Brain microvascular endothelial cell (primary cell): ENCODE measurements around the gene AGMAT.

Experiments used
- DNase-seq: peaks from one replicate; pipeline ENCODE4 v3.0.0-alpha.2; 2020
- H3K27ac ChIP-seq: fragments of 250-450 bp; sonication (Bioruptor Pico); 2 replicates; pipeline ENCODE4 v1.5.1; 2020; ENCODE audit warnings: mild to moderate bottlenecking, moderate library complexity
- H3K27me3 ChIP-seq: fragments of 250-450 bp; sonication (Bioruptor Pico); replicated peaks from 2 replicates; pipeline ENCODE4 v1.5.1; 2020; ENCODE audit warnings: mild to moderate bottlenecking
- H3K36me3 ChIP-seq: fragments of 250-450 bp; sonication (Bioruptor Pico); replicated peaks from 2 replicates; pipeline ENCODE4 v1.5.1; 2020; ENCODE audit warnings: mild to moderate bottlenecking
- H3K4me3 ChIP-seq: 2 replicates; pipeline ENCODE4 v1.5.1; 2011; ENCODE audit warnings: low read depth, mild to moderate bottlenecking, control low read depth, low read length, moderate library complexity
- in situ Hi-C: cut with HindIII; loops from 2 replicates; pipeline ENCODE4 v1.10.0; 2017; ENCODE audit warnings: low sequenced_read_pairs, low pct_ligation_motif_present
- TF ChIP-seq, protein P1 (sequence below): IDR thresholded peaks from 2 replicates; pipeline ENCODE4 v1.5.1; 2011; ENCODE audit warnings: low read depth, mild to moderate bottlenecking, moderate library complexity, low read length, control low read depth, inconsistent platforms; ENCODE audit errors: missing control alignments

Gene AGMAT

GRCh38 chr1:15525050-15526020, 59.5 kb downstream of the AGMAT start:
- in situ Hi-C loops: no loop called here
- H3K27me3 ChIP-seq: no peaks in the 10 kb centered on the region
- peak overlapping the region; percentile 74 for H3K4me3 ChIP-seq
- no peak for DNase-seq
- no peaks in the 10 kb centered on the region for H3K36me3 ChIP-seq
- TF ChIP-seq, protein P1, sequence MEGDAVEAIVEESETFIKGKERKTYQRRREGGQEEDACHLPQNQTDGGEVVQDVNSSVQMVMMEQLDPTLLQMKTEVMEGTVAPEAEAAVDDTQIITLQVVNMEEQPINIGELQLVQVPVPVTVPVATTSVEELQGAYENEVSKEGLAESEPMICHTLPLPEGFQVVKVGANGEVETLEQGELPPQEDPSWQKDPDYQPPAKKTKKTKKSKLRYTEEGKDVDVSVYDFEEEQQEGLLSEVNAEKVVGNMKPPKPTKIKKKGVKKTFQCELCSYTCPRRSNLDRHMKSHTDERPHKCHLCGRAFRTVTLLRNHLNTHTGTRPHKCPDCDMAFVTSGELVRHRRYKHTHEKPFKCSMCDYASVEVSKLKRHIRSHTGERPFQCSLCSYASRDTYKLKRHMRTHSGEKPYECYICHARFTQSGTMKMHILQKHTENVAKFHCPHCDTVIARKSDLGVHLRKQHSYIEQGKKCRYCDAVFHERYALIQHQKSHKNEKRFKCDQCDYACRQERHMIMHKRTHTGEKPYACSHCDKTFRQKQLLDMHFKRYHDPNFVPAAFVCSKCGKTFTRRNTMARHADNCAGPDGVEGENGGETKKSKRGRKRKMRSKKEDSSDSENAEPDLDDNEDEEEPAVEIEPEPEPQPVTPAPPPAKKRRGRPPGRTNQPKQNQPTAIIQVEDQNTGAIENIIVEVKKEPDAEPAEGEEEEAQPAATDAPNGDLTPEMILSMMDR: no peak
- H3K27ac ChIP-seq: peak overlapping the region; percentile 87

DNA sequence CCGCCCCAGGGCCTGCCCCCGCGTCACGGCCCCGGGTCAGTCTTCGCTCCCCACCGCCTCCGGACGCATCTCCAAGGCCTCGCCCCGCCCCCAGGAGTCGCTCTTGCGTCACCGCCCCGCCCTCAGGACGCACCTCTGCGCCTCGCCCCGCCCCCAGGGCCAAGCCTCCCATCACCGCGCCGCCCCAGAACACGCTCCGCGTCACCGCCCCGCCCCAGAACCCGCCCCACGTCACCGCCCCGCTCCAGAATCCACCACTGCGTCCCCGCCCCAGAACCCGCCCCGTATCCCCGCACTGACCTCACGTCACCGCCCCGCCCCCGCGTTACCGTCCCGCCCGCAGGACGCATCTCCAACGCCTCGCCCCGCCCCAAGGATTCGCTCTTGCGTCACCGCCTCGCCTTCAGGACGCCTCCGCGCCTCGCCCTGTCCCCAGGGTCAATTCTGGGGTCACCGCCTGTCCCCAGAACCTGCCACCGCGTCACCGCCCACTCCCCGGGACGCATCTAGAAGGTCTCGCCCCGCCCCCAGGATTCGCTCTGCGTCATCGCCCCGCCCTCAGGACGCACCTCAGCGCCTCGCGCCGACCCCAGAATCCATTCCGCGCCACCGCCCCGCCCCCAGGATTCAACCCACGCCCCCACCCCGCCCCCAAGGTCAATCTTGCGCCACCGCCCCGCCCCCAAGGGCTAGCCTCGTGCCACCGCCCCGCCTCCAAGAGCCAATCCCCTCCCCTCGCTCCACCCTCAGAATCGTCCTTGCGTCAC, 60.4 kb downstream of the AGMAT start:
- peak; percentile 97 for DNase-seq
- H3K27ac ChIP-seq: peak overlapping the region; percentile 98
- TF ChIP-seq, protein P1: no peak
- no peaks in the 10 kb centered on the region for H3K27me3 ChIP-seq
- H3K4me3 ChIP-seq: peak overlapping the region; percentile 72
- no peaks in the 10 kb centered on the region for H3K36me3 ChIP-seq
- in situ Hi-C loops: no loop called here

- Histone ChIP-seq H3K4me3 (peak within 1 kb of the TSS; percentile 74), H3K27ac (peak within 1 kb of the TSS; percentile 98), H3K36me3 (no peaks in the 10 kb centered on the region), H3K27me3 (no peaks in the 10 kb centered on the region)
- TF ChIP-seq, protein P1: no peak
- no peak for DNase-seq
- in situ Hi-C loops: no loop called here
Measured at GRCh38 chr1:15524021-15524282, 60.9 kb downstream of the AGMAT start, which contains the start of gene CASP9. CASP9 (minus strand) TSS chr1:15524215; CDS start chr1:15524200, 15 bp downstream.

GRCh38 chr1:15523104-15524020, 61.5 kb downstream of the AGMAT start:
- TF ChIP-seq, protein P1: no peak
- Histone ChIP-seq H3K27me3 (no peaks in the 10 kb centered on the region), H3K36me3 (no peaks in the 10 kb centered on the region), H3K4me3 (peak overlapping the region; percentile 68), H3K27ac (peak overlapping the region; percentile 62)
- in situ Hi-C loops: no loop called here
- no peak for DNase-seq

DNA sequence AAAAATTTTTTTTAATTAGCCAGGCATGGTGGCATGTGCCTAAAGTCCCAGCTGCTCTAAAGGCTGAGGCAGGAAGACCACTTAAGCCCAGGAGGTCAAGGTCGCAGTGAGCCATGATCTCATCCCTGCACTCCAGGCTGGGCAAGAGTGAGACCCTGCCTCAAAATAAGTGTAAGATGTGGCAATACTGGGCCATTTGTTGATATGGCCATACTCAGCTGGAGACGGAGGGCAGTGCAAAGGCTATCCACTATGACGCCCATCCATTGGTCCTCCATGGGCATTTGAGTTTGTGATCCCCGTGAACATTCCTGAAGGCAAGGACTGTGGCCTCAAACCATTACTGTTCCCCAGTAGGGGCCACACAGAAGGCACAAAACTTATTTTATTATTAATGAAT, 62.3 kb downstream of the AGMAT start:
- no peak for DNase-seq
- in situ Hi-C loops: no loop called here
- Histone ChIP-seq H3K36me3 (no peaks in the 10 kb centered on the region), H3K4me3 (no peak overlapping the region), H3K27ac (no peak overlapping the region), H3K27me3 (no peaks in the 10 kb centered on the region)
- TF ChIP-seq, protein P1: no peak
